Kidney (tissue), 14 donors: ENCODE measurements around the gene AJM1. TPM values are rescaled to one million over a fixed set of nuclear protein-coding genes. Genes with fewer than 3 reads are reported as not detected.
A peak's percentile ranks its signal among the peaks of the same experiment; 100 is the strongest.

Experiments used
- DNase-seq, 5 donors: peaks; one replicate each; pipeline ENCODE4 v3.0.0-alpha.2; 2013 to 2020
- FAIRE-seq: peaks from 2 replicates; lab custom pipeline; 2012; peaks lifted over from hg19 to GRCh38; lab: Jason Lieb, UNC
- H3K27ac ChIP-seq, 2 donors: one replicate each; pipeline ENCODE4 v1.7.0; 2013; ENCODE audit warnings: low read depth in 2 of 2, low read length in 2 of 2, inconsistent platforms in 1 of 2
- H3K27me3 ChIP-seq: one replicate; pipeline ENCODE4 v1.7.1; 2013; ENCODE audit warnings: low read length, inconsistent platforms; ENCODE audit not compliant: control insufficient read depth, insufficient read depth
- H3K36me3 ChIP-seq, 3 donors: one replicate each; pipeline versions ENCODE4 v1.7.0 to v1.7.1; 2013; ENCODE audit warnings: low read length in 3 of 3, control low read depth in 1 of 3, inconsistent platforms in 1 of 3; ENCODE audit not compliant: insufficient read depth in 3 of 3, control insufficient read depth in 2 of 3
- H3K4me1 ChIP-seq, 3 donors: one replicate each; pipeline versions ENCODE4 v1.7.0 to v1.7.1; 2013; ENCODE audit warnings: low read length in 3 of 3, inconsistent platforms in 1 of 3, low read depth in 1 of 3; ENCODE audit not compliant: control insufficient read depth in 2 of 3, insufficient read depth in 2 of 3
- H3K4me3 ChIP-seq, 3 donors: one replicate each; pipeline versions ENCODE4 v1.7.0 to v1.8.1; 2013; ENCODE audit warnings: low read length in 3 of 3, control low read depth in 1 of 3, inconsistent platforms in 1 of 3
- H3K9ac ChIP-seq, 3 donors: one replicate each; pipeline versions ENCODE4 v1.7.0 to v1.7.1; 2013; ENCODE audit warnings: low read length in 3 of 3, control low read depth in 1 of 3, inconsistent platforms in 1 of 3
- H3K9me3 ChIP-seq, 3 donors: one replicate each; pipeline versions ENCODE4 v1.7.0 to v1.7.1; 2013; ENCODE audit warnings: low read length in 3 of 3, control low read depth in 1 of 3, inconsistent platforms in 1 of 3; ENCODE audit not compliant: control insufficient read depth in 2 of 3, insufficient read depth in 1 of 3
- CTCF ChIP-seq: IDR thresholded peaks from 3 replicates; pipeline ENCODE4 v1.5.1; 2012; ENCODE audit warnings: mild to moderate bottlenecking, moderate library complexity, borderline replicate concordance; ENCODE audit not compliant: insufficient read depth; ENCODE audit errors: extremely low read depth
- intact Hi-C: fragments of 100-400 bp; cut with DNase I; formaldehyde crosslinking; loops from one replicate; pipeline ENCODE4 v1.11.1; 2022
- polyA plus RNA-seq: library from polyadenylated mRNA; stranded (reverse); fragments of 350-450 nt; fragmentation: Illumina TruSeq; extraction: RNeasy Lipid Tissue Mini Kit (QIAGEN cat#74804); gene quantifications from one replicate; pipeline ENCODE4 v1.2.3, GENCODE V29; 2014; ENCODE audit warnings: low read depth, low replicate concordance; ENCODE audit not compliant: insufficient read depth
- total RNA-seq: library from RNA; stranded (reverse); fragmentation: NEBNext Ultra II Directional; extraction: Animal tissue kit (Norgen Biotek cat#: 25700); gene quantifications from one replicate; pipeline ENCODE4 v1.2.1, GENCODE V29; 2021
- donor health status: control.
- donor health status: control.
- donor health status: control.
- donor health status: control.
- donor health status: control.
- donor health status: DM: yes; HTN: yes; CAD: no.
- donor health status: Normal renal cell carcinoma (clear cell type).

The AJM1 gene
- total and polyA plus RNA-seq, 2 donors from 2014 or later: 2.5 to 5.3 TPM

- H3K27ac ChIP-seq: no peak overlapping the region
- no peaks in the 10 kb centered on the region for H3K9me3 ChIP-seq
- H3K9ac ChIP-seq: no peak overlapping the region
- intact Hi-C loops: no loop called here
- peaks cover 0 to 3% (median 0%) of the 10 kb centered on the region in 3 donors for H3K36me3 ChIP-seq
- H3K4me3 ChIP-seq: no peak overlapping the region
- FAIRE-seq: no peak
- H3K27me3 ChIP-seq: no peaks in the 10 kb centered on the region
- peaks cover 0 to 4% (median 0%) of the 10 kb centered on the region in 3 donors for H3K4me1 ChIP-seq
- no peak for TF ChIP-seq CTCF
- peak in 1 of 5 donors; percentile 68 for DNase-seq
These were observed 20.3 kb upstream of the AJM1 start for GRCh38 chr9:136821826-136822544.

GRCh38 chr9:136823136-136824046, 18.9 kb upstream of the AJM1 start:
- no peak overlapping the region for H3K4me3 ChIP-seq
- H3K36me3 ChIP-seq: peaks cover 0 to 4% (median 3%) of the 10 kb centered on the region in 3 donors
- intact Hi-C loops: no loop called here
- FAIRE-seq (no peak), DNase-seq (peak in 1 of 5 donors; percentile 55)
- H3K27ac ChIP-seq: no peak overlapping the region
- no peak overlapping the region for H3K9ac ChIP-seq
- peaks cover 0 to 4% (median 0%) of the 10 kb centered on the region in 3 donors for H3K4me1 ChIP-seq
- no peaks in the 10 kb centered on the region for H3K9me3 ChIP-seq
- no peak for TF ChIP-seq CTCF
- no peaks in the 10 kb centered on the region for H3K27me3 ChIP-seq

GRCh38 chr9:136824496-136825225, 17.6 kb upstream of the AJM1 start:
- H3K9ac ChIP-seq: no peak overlapping the region
- no peak for TF ChIP-seq CTCF
- no peaks in the 10 kb centered on the region for H3K27me3 ChIP-seq
- H3K36me3 ChIP-seq: peaks cover 0 to 9% (median 4%) of the 10 kb centered on the region in 3 donors
- DNase-seq: peak in 1 of 5 donors; percentile 52
- no peak overlapping the region for H3K27ac ChIP-seq
- H3K9me3 ChIP-seq: no peaks in the 10 kb centered on the region
- FAIRE-seq: no peak
- H3K4me3 ChIP-seq: no peak overlapping the region
- H3K4me1 ChIP-seq: peaks cover 0 to 4% (median 0%) of the 10 kb centered on the region in 3 donors
- intact Hi-C loops: no loop called here
